ENCODE measurements around the gene GRK2. TPM values are rescaled to one million over a fixed set of nuclear protein-coding genes. Genes with fewer than 3 reads are reported as not detected.

The GRK2 gene
- total and polyA plus RNA-seq, 2 of the 13 experiments (the other 11 are each of a cell fraction or from before 2014, with no cell fraction given) = 31.3 to 42.4 TPM

GRCh38 chr11:67262731-67263675 lies 3.3 kb upstream of the GRK2 start (continued):
- TF ChIP-seq TERF1 (CRISPR knock-in tag; IDR thresholded peaks at IDR 0.05) (no peak), ZNF773 (CRISPR knock-in tag; IDR thresholded peaks at IDR 0.05; ENCODE audit: borderline replicate concordance) (no peak), SOX13 (IDR thresholded peaks at IDR 0.05) (no peak), SOX13 (CRISPR knock-in tag; conservative IDR thresholded peaks at IDR 0.05 in 1 of 2, IDR thresholded peaks at IDR 0.05 in 1 of 2) (0 out of 4 replicates have a peak, but pooled peaks of 1 of the 2 experiments have one; percentile 13), RFX5 (IDR thresholded peaks at IDR 0.05; ENCODE audit: low read depth, low read length) (no peak), KAT8 (CRISPR knock-in tag; IDR thresholded peaks at IDR 0.05) (peak; percentile 87), ZNF547 (CRISPR knock-in tag; IDR thresholded peaks at IDR 0.05) (no peak), ZBTB44 (CRISPR knock-in tag; IDR thresholded peaks at IDR 0.05) (no peak), MXI1 (IDR thresholded peaks at IDR 0.05; ENCODE audit: borderline replicate concordance, low read depth, low read length) (peak; percentile 52; the same call in 1 of the 3 replicates), KMT2B (CRISPR knock-in tag; IDR thresholded peaks at IDR 0.05) (no peak), REL (CRISPR knock-in tag; conservative IDR thresholded peaks at IDR 0.05) (0 out of 2 replicates have a peak, but pooled peaks have one; percentile 22), THAP11 (CRISPR knock-in tag; IDR thresholded peaks at IDR 0.05) (peak; percentile 71), ZFP91 (CRISPR knock-in tag; IDR thresholded peaks at IDR 0.05; ENCODE audit: borderline replicate concordance) (peak; percentile 81), ZNF740 (CRISPR knock-in tag; IDR thresholded peaks at IDR 0.05) (0 out of 2 replicates have a peak, but pooled peaks have one; percentile 41), ATM (IDR thresholded peaks at IDR 0.05; ENCODE audit: borderline replicate concordance) (no peak), ZNF589 (CRISPR knock-in tag; conservative IDR thresholded peaks at IDR 0.05) (no peak), ZNF512B (CRISPR knock-in tag; IDR thresholded peaks at IDR 0.05; ENCODE audit: borderline replicate concordance) (no peak), MTA1 (CRISPR knock-in tag; IDR thresholded peaks at IDR 0.05; ENCODE audit: borderline replicate concordance) (no peak)

Measured in HepG2 (cell line).